ENCODE measurements around the gene TCF25. TPM values are rescaled to one million over a fixed set of nuclear protein-coding genes. Genes with fewer than 3 reads are reported as not detected.

Gene TCF25
- total RNA-seq, 1 donor from 2014 or later: 82.6 TPM

DNA sequence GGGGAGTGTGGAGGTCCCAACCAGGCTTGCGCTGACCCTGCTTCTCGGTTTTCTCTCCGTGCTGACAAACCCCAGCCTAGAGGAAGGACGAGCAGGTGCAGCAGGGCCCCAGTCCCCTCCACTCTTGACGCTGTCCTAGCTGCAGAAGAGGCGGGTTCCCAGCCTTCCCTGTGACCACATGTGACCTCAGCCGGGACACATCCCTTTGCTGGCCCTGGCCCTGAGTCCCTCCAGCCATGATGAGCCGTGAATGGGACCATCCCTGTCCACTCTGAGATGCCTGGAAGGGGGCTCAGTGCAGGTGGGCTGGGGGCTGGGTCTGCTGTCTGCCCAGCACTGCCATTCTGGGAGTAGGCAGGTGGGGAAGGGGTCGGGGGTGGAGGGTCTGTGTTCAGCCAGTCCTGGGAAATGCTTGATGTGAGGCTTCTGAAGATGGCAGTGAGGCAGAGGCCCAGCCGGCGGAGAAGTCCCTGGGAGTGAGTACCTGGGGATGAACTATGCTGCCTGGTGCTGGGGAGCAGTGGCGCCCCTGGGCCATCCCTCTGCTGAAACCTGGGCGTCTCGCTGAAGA lies 47.8 kb downstream of the TCF25 start:
- intact Hi-C loops (cut with micrococcal nuclease): no loop called here
- H3K4me1 ChIP-seq: peaks cover 78% of the 10 kb centered on the region
- TF ChIP-seq, protein P1, sequence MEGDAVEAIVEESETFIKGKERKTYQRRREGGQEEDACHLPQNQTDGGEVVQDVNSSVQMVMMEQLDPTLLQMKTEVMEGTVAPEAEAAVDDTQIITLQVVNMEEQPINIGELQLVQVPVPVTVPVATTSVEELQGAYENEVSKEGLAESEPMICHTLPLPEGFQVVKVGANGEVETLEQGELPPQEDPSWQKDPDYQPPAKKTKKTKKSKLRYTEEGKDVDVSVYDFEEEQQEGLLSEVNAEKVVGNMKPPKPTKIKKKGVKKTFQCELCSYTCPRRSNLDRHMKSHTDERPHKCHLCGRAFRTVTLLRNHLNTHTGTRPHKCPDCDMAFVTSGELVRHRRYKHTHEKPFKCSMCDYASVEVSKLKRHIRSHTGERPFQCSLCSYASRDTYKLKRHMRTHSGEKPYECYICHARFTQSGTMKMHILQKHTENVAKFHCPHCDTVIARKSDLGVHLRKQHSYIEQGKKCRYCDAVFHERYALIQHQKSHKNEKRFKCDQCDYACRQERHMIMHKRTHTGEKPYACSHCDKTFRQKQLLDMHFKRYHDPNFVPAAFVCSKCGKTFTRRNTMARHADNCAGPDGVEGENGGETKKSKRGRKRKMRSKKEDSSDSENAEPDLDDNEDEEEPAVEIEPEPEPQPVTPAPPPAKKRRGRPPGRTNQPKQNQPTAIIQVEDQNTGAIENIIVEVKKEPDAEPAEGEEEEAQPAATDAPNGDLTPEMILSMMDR (IDR thresholded peaks at IDR 0.05; ENCODE audit: borderline replicate concordance): no peak
- H3K4me3 ChIP-seq: peak overlapping the region; percentile 77
- no peaks in the 10 kb centered on the region for H3K9me3 ChIP-seq (replicated peaks)
- no peaks in the 10 kb centered on the region for H3K36me3 ChIP-seq
- H3K27me3 ChIP-seq (ENCODE audit: low read depth): peaks cover 53% of the 10 kb centered on the region
- peak overlapping the region; percentile 93 for H3K27ac ChIP-seq (replicated peaks)
- no peak for DNase-seq

DNA sequence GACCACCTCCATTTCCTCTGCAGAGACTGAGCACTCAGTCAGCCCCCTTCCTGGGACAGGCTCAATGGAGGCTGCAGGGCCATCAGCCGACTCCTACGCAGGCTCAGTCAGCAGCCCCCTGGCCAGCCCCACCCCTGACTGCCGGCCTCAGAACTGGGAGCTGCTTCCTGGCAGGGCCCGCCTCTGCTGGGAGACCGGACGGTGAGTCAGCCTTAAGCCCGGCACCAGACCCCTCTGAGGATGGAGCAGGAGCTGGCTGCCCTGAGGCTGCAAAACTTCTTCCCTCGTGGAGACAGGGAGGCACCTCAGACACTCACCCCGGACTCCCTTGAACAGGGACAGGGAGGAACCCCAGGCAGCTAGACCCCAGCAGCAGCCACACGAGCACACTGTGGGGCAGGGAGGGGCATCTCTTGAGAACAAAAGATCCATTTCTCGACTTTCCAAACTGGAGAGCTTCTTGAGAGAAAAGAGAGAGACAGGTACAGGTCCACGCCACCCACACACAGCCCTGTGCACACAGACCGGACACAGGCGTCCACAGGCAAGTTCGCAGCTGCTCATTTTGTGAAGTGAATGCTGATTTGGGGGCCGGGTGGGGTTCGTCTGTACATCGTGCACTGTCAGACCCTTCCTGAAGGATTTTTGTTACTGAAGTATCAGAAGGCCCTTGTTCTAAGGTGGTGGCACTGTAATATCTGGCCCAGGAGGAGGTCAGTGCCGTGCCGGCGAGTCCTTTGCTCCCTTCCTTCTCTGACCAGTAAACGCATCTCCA lies 48.5 kb downstream of the TCF25 start:
- TF ChIP-seq, protein P1 (IDR thresholded peaks at IDR 0.05; ENCODE audit: borderline replicate concordance): no peak
- Histone ChIP-seq H3K4me3 (peak overlapping the region; percentile 77), H3K36me3 (no peaks in the 10 kb centered on the region), H3K4me1 (peaks cover 84% of the 10 kb centered on the region), H3K27ac (replicated peaks) (peak overlapping the region; percentile 93), H3K9me3 (replicated peaks) (no peaks in the 10 kb centered on the region), H3K27me3 (ENCODE audit: low read depth) (peaks cover 58% of the 10 kb centered on the region)
- intact Hi-C loops (cut with micrococcal nuclease): no loop called here
- peak; percentile 82 for DNase-seq

DNA sequence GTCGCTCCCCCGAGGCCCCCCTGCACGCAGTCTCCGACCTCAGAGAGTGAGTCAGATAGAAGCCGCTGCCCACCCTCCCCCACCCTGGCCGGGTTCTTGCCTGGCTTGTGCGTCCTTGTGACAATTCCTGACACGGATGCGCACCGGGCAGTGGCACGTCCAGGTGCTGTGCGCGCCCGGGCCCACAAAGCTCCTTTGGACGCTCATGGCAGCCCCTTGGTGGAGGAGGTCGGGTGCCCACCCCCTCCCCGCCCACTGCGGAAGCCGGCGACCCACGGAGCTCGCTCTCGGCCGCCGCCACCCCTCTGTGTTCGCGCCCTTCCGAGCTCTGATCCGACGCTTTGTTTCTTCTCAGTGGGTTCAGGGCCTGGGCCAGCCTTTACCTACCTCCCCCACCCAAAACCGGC lies 49.1 kb downstream of the TCF25 start:
- TF ChIP-seq, protein P1 (IDR thresholded peaks at IDR 0.05; ENCODE audit: borderline replicate concordance): no peak
- peak; percentile 69 for DNase-seq
- H3K4me1 ChIP-seq: peaks cover 79% of the 10 kb centered on the region
- intact Hi-C loops (cut with micrococcal nuclease): no loop called here
- peak overlapping the region; percentile 77 for H3K4me3 ChIP-seq
- H3K36me3 ChIP-seq: no peaks in the 10 kb centered on the region
- peak overlapping the region; percentile 93 for H3K27ac ChIP-seq (replicated peaks)
- H3K27me3 ChIP-seq (ENCODE audit: low read depth): peaks cover 59% of the 10 kb centered on the region
- H3K9me3 ChIP-seq (replicated peaks): no peaks in the 10 kb centered on the region

DNA sequence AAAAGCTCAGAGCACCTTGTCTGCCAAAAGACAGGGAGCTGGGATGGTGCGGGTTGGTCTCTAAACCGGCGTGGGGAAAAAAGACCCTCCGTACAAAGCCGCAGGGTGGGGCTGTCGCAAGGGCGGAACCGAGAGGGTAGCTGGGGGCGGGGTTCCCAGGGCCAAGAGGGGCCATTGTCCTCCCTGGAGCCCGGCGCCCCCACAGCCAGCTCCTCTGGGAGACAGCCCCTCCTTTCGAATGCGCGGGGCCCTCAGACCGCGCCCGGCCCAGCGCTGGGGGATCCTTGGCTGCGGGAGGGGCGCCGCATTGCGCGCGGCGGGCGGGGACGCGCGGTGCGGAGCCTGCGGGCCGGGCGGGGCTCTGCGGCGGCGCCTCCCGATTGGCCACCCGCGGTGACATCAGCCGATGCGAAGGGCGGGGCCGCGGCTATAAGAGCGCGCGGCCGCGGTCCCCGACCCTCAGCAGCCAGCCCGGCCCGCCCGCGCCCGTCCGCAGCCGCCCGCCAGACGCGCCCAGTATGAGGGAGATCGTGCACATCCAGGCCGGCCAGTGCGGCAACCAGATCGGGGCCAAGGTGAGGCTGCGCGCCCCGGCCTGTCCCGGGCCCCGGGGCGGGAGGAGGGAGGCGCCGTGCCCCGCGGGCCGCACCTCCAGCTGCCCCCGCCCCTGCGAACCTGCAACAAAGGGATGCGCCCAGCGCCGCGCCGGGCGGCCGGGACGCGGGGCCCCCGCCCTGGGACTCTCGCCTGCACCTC lies 49.7 kb downstream of the TCF25 start, which contains the start of gene TUBB3:
TUBB3 (plus strand) TSS at position 459 of the 756 bp plus-strand sequence; CDS start at position 519, 60 bp downstream.
- Histone ChIP-seq H3K27ac (replicated peaks) (peak within 1 kb of the TSS; percentile 93), H3K4me1 (peaks cover 73% of the 10 kb centered on the region), H3K4me3 (peak within 1 kb of the TSS; percentile 77), H3K9me3 (replicated peaks) (no peaks in the 10 kb centered on the region), H3K36me3 (no peaks in the 10 kb centered on the region), H3K27me3 (ENCODE audit: low read depth) (peaks cover 65% of the 10 kb centered on the region)
- DNase-seq: peak; percentile 80
- intact Hi-C loops (cut with micrococcal nuclease): no loop called here
- TF ChIP-seq, protein P1 (IDR thresholded peaks at IDR 0.05; ENCODE audit: borderline replicate concordance): no peak

DNA sequence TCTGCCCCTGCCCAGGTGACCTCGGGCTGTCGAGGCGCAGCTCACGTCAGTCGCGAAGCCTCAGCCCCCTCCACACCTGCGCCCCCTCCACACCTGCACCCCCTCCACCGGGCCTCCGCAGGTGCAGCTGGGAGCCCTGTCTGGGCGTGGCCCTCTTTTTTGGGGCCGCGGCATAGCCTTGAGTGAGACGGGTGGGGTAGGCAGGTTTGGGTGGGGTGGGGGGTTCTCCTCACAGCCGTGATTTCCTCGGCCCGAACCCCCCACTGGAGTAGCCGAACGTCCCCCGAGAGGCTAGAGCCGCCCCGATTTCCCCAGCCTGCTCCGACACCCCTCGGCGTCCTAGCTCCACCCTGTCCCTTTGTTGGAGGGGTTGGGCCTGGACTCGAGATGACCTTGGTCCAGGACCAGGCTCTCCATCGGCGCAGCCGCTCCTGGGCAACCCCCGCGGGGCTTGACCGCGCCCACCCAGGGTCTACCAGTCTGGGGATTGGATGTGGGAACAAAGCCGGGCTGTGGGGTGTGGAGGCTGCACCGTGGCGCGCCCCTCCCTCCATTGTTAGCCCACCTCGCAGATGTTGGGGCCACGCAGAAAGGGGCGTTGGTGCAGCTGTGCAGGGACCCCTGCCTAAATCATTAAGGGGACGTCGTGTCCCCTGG lies 50.4 kb downstream of the TCF25 start:
- Histone ChIP-seq H3K4me3 (peak overlapping the region; percentile 77), H3K27me3 (ENCODE audit: low read depth) (peaks cover 66% of the 10 kb centered on the region), H3K9me3 (replicated peaks) (no peaks in the 10 kb centered on the region), H3K27ac (replicated peaks) (peak overlapping the region; percentile 93), H3K4me1 (peaks cover 66% of the 10 kb centered on the region), H3K36me3 (no peaks in the 10 kb centered on the region)
- no peak for DNase-seq
- intact Hi-C loops (cut with micrococcal nuclease): no loop called here
- TF ChIP-seq, protein P1 (IDR thresholded peaks at IDR 0.05; ENCODE audit: borderline replicate concordance): no peak

Measured in left ventricle myocardium inferior (tissue), 1 donor.